HG03520 (cell line): ENCODE results near the gene AP5B1.

ENCODE experiments used
- ATAC-seq: cut with Tn5 transposase; IDR thresholded peaks from one replicate; pipeline ENCODE4 v1.9.1; 2021; ENCODE audit warnings: mild to moderate bottlenecking, moderate library complexity; ENCODE audit not compliant: unreplicated experiment

AP5B1 gene

DNA sequence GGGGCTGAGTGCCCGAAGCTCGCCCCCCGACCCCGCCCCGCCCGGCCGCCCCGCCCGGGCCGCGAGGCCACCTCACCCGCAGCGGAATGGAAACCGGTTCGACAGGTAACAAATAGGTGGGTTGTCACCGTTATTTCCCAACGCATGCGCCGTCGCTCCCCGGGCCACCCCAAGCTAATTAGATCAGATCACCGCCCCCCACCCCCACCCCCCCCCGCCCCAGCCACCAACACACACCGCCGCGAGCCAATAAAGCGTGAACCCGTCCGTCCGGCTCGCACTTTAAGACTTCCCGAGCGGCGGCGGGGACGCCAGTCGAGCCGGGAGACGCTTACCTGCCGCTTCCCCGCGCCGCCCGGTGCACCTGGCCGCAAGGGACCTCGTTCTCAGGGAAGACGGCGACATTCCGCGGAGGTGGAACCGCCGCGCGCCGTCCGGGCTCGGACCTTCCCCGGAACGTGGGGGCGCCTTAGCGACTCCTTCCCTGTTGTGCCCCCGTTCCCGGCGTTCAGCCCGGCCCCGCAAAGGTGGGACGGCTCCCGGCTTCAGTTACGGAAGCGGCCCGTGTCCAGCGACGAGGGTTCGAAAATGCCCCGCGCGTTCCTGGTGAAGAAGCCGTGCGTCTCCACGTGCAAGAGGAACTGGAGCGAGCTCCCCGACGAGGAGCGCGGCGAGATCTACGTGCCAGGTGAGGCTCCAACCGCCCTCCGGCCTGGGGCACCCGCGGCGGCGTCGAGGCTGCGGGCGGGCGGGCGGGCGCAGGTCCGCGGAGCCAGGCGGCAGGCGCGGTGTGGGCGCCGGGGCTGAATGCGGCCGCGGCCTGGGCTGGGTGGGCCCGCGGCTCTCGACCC is 6.2 kb upstream of the AP5B1 start, which contains the start of gene OVOL1:
TSS of gene OVOL1 (plus strand) at position 278 of the 851 bp plus-strand sequence. CDS start at position 589, 311 bp downstream.
- ATAC-seq, result no peak

- no peak for ATAC-seq
These were observed 5.4 kb upstream of the AP5B1 start for GRCh38 chr11:65786008-65786785.

GRCh38 chr11:65785319-65786007 is 4.7 kb upstream of the AP5B1 start:
- ATAC-seq, result no peak

DNA sequence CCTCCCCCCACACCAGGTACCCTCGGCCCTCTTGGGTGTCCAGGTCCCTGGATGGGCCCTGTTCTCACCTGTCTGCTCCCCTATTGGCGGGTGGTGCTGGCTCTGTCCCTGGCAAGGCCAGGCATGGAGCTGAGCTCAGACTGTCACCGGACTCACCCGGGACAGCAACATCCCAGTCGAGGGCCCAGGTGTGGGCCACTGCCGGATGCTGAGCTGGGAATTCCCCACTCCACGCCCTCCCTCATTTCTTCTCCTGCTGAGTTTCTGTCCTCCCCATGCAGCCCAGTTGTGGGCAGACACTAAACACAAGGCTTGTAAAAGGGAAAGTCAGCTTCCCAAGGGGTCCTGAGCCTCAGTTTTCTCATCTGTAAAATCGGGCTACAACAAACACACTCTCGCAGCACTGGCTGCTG is 2.0 kb upstream of the AP5B1 start:
- no peak for ATAC-seq

GRCh38 chr11:65781962-65782815 is 1.4 kb upstream of the AP5B1 start:
- no peak for ATAC-seq

DNA sequence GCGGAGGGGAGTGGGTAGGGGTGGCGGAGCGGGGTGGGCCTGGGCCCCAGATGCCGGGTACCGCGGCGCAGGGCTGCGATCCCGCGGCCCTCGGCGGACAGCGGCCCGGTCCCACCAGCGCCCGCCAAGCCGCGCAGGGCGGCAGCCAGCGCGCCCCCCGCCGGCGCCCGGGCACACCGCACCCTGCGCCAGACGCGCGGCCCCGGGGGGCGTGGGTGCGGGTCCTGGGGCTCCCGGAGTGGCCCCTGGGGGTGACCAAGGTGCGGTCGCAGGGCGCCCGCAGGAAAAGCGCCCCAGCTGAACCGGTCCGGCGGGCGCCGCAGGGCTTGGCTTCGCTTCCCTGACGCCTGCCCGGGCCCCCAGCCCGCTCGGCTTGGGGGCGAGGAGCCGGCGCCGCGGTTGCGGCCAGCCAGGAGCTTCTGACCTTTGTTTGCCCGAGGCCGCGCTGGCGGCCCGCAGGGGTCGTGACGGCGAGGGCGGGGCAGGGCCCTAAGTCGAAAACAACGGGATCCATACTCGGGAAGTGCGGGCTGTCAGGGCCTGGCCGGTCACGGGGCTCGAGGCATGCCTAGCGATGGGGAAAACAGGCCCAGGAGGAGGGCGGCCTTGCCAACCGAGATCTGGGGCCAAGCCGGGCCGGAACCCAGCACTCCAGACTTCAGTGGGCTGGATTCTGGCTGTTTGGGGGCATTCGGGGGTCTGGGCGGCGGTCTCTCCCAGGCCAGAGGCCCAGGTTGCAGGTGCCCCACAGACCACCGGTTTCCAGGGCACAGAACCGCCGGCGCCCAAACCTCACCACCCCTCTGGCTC is 581 bp upstream of the AP5B1 start:
- ATAC-seq, result peak; percentile 51

- peak; percentile 46 for ATAC-seq
These were observed 632 bp downstream of the AP5B1 start for GRCh38 chr11:65779919-65780769.

- ATAC-seq, result no peak
These were observed 1.2 kb downstream of the AP5B1 start for GRCh38 chr11:65779669-65779918.

- ATAC-seq, result no peak
These were observed 1.7 kb downstream of the AP5B1 start for GRCh38 chr11:65778901-65779668.

DNA sequence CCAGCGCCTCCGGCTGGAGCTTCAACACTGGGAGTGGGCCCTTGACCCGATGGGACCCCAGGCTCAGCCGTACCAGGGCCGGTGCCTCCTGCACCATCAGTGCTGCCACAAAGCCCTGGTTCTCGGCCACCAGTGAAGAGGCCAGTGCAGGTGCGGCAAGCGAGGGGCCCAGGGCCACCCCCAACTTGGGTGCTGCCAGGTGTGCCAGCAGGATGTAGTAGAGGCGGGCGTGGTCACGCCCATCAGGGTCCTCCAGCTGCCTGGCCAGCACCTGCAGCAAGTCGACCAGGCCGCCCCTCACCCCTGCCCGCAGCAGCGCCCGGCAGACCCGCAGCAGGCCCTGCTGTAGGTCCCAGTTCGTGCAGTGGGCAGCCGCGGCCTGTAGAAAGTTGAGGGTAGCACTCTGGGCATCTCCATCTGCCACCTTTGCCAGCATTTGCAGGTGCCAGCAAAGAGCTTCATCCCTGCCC is 2.3 kb downstream of the AP5B1 start:
- ATAC-seq, result no peak

- no peak for ATAC-seq
These were observed 2.9 kb downstream of the AP5B1 start for GRCh38 chr11:65777821-65778361.

GRCh38 chr11:65777241-65777640 is 3.5 kb downstream of the AP5B1 start:
- no peak for ATAC-seq

GRCh38 chr11:65776710-65777141 is 4.0 kb downstream of the AP5B1 start:
- no peak for ATAC-seq

DNA sequence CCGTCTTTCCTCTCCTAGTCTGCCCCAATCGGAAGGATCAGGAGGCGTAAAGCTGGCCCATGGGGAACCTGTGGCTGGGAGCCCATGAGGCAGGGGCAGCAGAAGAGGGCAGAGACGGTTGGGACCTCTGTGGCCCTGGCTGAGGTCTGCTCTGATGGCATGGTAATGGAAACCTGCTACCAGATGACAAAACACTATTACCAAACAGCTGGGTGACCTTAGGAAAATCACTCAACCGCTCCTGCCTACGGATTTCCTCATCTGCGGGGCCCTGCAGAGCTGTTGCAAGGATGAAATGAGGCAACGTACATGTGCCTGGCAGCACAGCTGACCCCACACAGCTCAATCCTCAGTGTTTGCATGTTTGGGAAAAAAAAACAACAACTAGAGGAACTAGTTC is 4.6 kb downstream of the AP5B1 start:
- no peak for ATAC-seq

DNA sequence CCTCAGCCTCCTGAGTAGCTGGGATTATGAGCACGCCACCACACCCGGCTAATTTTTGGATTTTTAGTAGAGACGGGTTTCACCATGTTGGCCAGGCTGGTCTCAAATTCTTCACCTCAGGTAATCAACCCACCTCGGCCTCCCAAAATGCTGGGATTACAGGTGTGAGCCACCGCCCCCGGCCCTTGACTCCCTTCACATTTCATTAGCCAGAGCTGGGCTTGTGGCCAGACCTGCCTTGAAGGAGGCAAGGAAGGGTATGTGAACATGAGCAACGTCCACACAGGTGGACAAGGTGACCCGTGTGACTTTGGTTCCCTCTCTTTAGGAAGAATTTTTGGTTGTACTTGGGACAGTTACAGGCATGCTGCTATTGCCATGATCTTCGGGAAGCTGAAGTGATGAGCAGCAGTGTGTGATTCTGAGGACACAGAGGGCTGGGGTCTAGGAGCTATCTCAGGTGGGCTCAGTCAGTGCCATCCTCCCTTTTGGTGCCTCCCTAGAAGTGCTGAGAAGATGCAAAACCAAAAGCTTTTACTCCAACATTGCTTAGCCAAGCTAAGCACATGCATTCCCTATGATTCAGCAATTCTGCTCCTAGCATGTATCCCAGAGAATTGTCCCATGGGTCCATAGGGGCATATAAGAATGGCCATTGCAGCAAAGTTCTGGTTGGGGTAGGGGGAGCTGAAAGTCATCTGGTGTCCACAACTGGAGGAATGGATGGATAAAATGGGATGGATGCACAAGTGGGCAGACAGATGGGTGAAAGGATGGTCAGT is 6.1 kb downstream of the AP5B1 start:
- ATAC-seq, result no peak

DNA sequence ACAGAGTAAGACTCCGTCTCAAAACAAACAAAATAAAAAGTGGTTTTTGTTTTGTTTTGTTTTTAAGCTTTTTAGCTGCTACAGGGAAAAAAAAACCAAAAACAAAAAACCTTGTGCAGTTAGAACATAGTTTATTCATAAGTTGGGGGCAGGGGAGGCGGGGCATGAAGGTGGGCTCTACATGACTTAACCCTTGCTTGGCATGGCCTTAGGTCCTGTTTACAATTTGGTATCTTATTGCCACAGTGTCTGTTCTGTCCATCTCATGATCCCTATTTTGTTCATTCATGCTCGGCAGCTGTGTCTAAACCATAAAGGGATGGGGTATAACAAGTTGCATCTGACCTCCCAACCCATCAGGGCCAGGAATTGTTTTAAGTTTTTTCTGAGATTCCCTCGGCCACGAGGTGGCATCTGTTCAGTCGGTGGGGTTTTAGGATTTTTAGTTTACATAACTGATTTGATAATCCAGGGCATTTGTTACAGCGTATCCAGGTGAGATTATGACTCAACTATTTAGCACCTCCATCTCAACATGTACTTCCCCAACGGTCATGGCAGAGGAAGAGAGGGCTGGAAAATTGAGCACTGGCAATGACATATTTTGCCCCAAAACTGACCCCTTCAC is 6.9 kb downstream of the AP5B1 start:
- ATAC-seq, result no peak
